ENCODE measurements around the gene RAD51D. TPM values are rescaled to one million over a fixed set of nuclear protein-coding genes. Genes with fewer than 3 reads are reported as not detected.

Gene RAD51D
- total and polyA plus RNA-seq, 10 of the 15 experiments (the other 5 are each of a cell fraction or from before 2014, with no cell fraction given), result 2.6 to 29.3 (median 13.5) TPM

DNA sequence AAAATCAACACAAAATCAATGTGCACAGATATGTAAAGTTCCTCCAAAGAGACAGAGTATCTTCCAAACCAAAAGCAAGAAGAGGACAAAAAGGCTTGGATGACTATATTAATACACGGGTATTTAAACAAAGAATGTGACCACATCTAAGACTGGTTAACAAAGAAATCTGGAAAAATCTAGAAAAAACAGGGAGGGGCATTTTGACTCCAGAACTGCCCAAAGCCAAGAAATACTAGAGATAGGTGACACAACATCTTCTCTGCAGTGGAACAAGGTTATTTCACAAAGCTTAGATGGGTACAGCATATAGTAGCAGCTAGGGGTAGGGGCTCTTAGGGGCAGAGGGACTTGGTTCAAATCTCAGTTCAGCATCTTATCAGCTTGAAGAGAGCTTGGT, 66.5 kb downstream of the RAD51D start:
- Histone ChIP-seq H2AFZ (ENCODE audit: control insufficient read depth, low read depth, low read length) (no peak overlapping the region), H4K20me1 (ENCODE audit: control insufficient read depth, insufficient read depth) (no peaks in the 10 kb centered on the region), H3K9me3 (replicated peaks; ENCODE audit: control insufficient read depth, insufficient read depth, low read length) (no peaks in the 10 kb centered on the region), H3K79me2 (ENCODE audit: control insufficient read depth, insufficient read depth, low read length) (peaks cover 39% of the 10 kb centered on the region), H3K27me3 (replicated peaks in 1 of 2; ENCODE audit: control insufficient read depth in 2 of 2, insufficient read depth in 2 of 2, low read length in 1 of 2) (no peaks in the 10 kb centered on the region), H3K4me3 (no peak overlapping the region), H3K4me2 (ENCODE audit: control insufficient read depth, insufficient read depth) (no peak overlapping the region), H3K27ac (ENCODE audit: control insufficient read depth, insufficient read depth) (peak overlapping the region; percentile 29; the same call in 1 of the 2 replicates), H3K36me3 (ENCODE audit: control insufficient read depth in 2 of 2, insufficient read depth in 2 of 2, low read length in 1 of 2) (peaks cover 0 to 1% of the 10 kb centered on the region in 2 experiments; a peak in 1 of 4 replicates), H3K4me1 (ENCODE audit: control insufficient read depth, insufficient read depth, low read length) (peaks cover 27% of the 10 kb centered on the region), H3K9ac (ENCODE audit: control insufficient read depth, insufficient read depth, low read length) (no peak overlapping the region)
- RAD21 ChIA-PET (ENCODE audit: unreplicated experiment), result interaction anchor here (0.5 to 6.9 kb wide), 9 partner anchors 11 to 254 kb away, joined by 3 to 73 read pairs (median 5); partner anchors contain the start of gene RFFL
- CTCF ChIA-PET, result interaction anchor here (0.7 to 3.1 kb wide), 7 partner anchors 11 to 66 kb away, joined by 3 to 23 read pairs (median 4); partner anchors contain the start of genes RAD51D and RFFL
- SMC1A ChIA-PET (ENCODE audit: uncharacterized antibody, unreplicated experiment), result interaction anchor here (1.0 to 12.0 kb wide), 12 partner anchors 12 to 66 kb away, joined by 3 to 221 read pairs (median 6); partner anchors contain the start of gene RFFL
- in situ Hi-C loops (cut with MboI) (no loop called here), intact Hi-C loops (cut with micrococcal nuclease; ENCODE audit: unreplicated experiment) (no loop called here)
- WGBS (ENCODE audit: insufficient coverage, insufficient replicate concordance, low lambda C conversion rate, missing lambda C conversion rate), result 95% methylated on average over 1 of the region's 1 CpG
- POLR2A ChIA-PET, result interaction anchor here (0.7 to 2.0 kb wide), 7 partner anchors 10 to 27 kb away, joined by 3 to 12 read pairs (median 8); partner anchors contain the start of gene RFFL
- ATAC-seq (no peak), FAIRE-seq (no peak), DNase-seq (ENCODE audit: low read depth, low spot score) (no peak)
- TF ChIP-seq YBX1 (IDR thresholded peaks at IDR 0.05) (no peak), LARP7 (IDR thresholded peaks at IDR 0.05) (no peak), CHD1 (IDR thresholded peaks at IDR 0.05; ENCODE audit: low read depth, low read length) (no peak), MEF2B (IDR thresholded peaks at IDR 0.05; ENCODE audit: partially characterized antibody, poor library complexity, severe bottlenecking) (no peak), BRCA1 (IDR thresholded peaks at IDR 0.05; ENCODE audit: low read depth, low read length) (no peak), MEF2A (IDR thresholded peaks at IDR 0.05; ENCODE audit: insufficient read depth, low read depth, low read length) (no peak)
- TF ChIP-seq, protein P1, sequence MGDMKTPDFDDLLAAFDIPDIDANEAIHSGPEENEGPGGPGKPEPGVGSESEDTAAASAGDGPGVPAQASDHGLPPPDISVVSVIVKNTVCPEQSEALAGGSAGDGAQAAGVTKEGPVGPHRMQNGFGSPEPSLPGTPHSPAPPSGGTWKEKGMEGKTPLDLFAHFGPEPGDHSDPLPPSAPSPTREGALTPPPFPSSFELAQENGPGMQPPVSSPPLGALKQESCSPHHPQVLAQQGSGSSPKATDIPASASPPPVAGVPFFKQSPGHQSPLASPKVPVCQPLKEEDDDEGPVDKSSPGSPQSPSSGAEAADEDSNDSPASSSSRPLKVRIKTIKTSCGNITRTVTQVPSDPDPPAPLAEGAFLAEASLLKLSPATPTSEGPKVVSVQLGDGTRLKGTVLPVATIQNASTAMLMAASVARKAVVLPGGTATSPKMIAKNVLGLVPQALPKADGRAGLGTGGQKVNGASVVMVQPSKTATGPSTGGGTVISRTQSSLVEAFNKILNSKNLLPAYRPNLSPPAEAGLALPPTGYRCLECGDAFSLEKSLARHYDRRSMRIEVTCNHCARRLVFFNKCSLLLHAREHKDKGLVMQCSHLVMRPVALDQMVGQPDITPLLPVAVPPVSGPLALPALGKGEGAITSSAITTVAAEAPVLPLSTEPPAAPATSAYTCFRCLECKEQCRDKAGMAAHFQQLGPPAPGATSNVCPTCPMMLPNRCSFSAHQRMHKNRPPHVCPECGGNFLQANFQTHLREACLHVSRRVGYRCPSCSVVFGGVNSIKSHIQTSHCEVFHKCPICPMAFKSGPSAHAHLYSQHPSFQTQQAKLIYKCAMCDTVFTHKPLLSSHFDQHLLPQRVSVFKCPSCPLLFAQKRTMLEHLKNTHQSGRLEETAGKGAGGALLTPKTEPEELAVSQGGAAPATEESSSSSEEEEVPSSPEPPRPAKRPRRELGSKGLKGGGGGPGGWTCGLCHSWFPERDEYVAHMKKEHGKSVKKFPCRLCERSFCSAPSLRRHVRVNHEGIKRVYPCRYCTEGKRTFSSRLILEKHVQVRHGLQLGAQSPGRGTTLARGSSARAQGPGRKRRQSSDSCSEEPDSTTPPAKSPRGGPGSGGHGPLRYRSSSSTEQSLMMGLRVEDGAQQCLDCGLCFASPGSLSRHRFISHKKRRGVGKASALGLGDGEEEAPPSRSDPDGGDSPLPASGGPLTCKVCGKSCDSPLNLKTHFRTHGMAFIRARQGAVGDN (IDR thresholded peaks at IDR 0.05), result no peak
- BruUV-seq (replicated peaks), result no TSS peak
